GM12801 (cell line): Measurements from ENCODE around the gene CCDC93.

ENCODE experiments used
- TF ChIP-seq, protein P1 (sequence below): IDR thresholded peaks from one replicate; pipeline ENCODE4 v1.5.1; 2011; ENCODE audit warnings: control low read depth; ENCODE audit not compliant: insufficient read length; ENCODE audit errors: extremely low read depth

The CCDC93 gene

GRCh38 chr2:117942551-117942950 lies 71.3 kb downstream of the CCDC93 start:
- TF ChIP-seq, protein P1, sequence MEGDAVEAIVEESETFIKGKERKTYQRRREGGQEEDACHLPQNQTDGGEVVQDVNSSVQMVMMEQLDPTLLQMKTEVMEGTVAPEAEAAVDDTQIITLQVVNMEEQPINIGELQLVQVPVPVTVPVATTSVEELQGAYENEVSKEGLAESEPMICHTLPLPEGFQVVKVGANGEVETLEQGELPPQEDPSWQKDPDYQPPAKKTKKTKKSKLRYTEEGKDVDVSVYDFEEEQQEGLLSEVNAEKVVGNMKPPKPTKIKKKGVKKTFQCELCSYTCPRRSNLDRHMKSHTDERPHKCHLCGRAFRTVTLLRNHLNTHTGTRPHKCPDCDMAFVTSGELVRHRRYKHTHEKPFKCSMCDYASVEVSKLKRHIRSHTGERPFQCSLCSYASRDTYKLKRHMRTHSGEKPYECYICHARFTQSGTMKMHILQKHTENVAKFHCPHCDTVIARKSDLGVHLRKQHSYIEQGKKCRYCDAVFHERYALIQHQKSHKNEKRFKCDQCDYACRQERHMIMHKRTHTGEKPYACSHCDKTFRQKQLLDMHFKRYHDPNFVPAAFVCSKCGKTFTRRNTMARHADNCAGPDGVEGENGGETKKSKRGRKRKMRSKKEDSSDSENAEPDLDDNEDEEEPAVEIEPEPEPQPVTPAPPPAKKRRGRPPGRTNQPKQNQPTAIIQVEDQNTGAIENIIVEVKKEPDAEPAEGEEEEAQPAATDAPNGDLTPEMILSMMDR = no peak

DNA sequence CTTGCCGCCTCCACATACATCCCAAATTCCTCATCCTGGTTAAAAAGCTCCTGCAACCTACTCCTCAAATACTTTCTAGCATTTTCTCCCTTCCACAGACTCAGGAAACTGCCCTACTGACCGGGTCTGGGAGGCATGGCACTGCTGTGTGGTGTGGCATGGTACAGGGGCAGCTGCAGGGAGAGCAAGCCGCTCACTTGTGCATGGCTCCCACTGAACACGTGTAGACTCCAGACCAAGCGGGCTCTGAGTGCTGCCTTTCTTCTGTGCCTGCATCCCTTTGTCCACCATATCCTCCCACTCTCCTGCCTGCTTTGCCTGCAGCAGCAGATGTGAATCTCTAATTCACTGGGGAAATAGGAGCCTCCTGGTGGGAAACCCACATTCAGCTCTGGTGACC lies 72.2 kb downstream of the CCDC93 start:
- TF ChIP-seq, protein P1 = no peak

- TF ChIP-seq, protein P1 = no peak
Observed at GRCh38 chr2:117940436-117940835, 73.4 kb downstream of the CCDC93 start.

DNA sequence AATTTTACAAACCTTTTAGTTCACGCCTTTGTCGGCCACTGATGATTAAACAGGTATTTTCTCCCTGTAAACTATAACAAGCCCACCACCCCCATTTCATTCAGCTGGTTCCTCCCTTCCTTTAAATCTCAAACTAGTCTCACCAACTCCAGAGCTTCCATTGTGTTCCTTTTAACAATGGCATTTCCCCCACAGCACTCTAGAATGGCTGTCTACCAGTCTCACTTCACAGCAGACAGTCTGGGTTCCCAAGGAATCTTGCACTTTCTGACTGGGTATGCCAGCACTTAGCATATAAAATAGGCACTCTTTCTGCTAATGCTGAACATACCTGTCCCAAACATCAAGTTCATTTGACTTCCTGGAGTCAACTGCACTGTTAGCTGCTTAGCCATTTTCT lies 75.3 kb downstream of the CCDC93 start:
- TF ChIP-seq, protein P1 = no peak

GRCh38 chr2:117936871-117937428 lies 76.9 kb downstream of the CCDC93 start:
- TF ChIP-seq, protein P1 = no peak

- TF ChIP-seq, protein P1 = no peak
Observed at GRCh38 chr2:117935954-117936353, 77.9 kb downstream of the CCDC93 start.

- TF ChIP-seq, protein P1 = no peak
Observed at GRCh38 chr2:117935456-117935855, 78.4 kb downstream of the CCDC93 start.
